GM21786 (cell line): ENCODE results near the gene CLTB.
"Not testable (repeated sequence)": the region's sequence is repeated elsewhere in the genome, so short reads cannot be mapped to it uniquely, and the experiment has no call there.

Source experiments
- ATAC-seq: cut with Tn5 transposase; IDR thresholded peaks from one replicate; pipeline ENCODE4 v1.9.1; 2021; ENCODE audit not compliant: unreplicated experiment

Gene CLTB

GRCh38 chr5:176415952-176416924, at the start of gene CLTB:
Gene CLTB, minus strand, starts transcription at chr5:176416539. Its CDS starts 176 bp downstream, at chr5:176416363.
- peak; percentile 89 for ATAC-seq

GRCh38 chr5:176463113-176463764, 46.9 kb upstream of the CLTB start:
- no peak for ATAC-seq

- no peak for ATAC-seq
These were observed 45.0 kb upstream of the CLTB start for GRCh38 chr5:176461349-176461748.

GRCh38 chr5:176458904-176459561, 42.7 kb upstream of the CLTB start:
- no peak for ATAC-seq

- no peak for ATAC-seq
These were observed 38.5 kb upstream of the CLTB start for GRCh38 chr5:176454724-176455394.

- ATAC-seq: no peak
These were observed 33.7 kb upstream of the CLTB start for GRCh38 chr5:176450077-176450476.

GRCh38 chr5:176447978-176448608, 31.8 kb upstream of the CLTB start, which contains the start of gene FAF2:
Gene FAF2, plus strand, starts transcription at chr5:176448385. Its CDS starts 23 bp downstream, at chr5:176448408.
- peak; percentile 96 for ATAC-seq

- ATAC-seq: peak; percentile 18
These were observed 31.2 kb upstream of the CLTB start for GRCh38 chr5:176447591-176447977.

GRCh38 chr5:176446884-176447590, 30.7 kb upstream of the CLTB start:
- ATAC-seq: no peak

GRCh38 chr5:176446028-176446665, 29.8 kb upstream of the CLTB start:
- no peak for ATAC-seq

GRCh38 chr5:176444742-176445141, 28.4 kb upstream of the CLTB start:
- ATAC-seq: no peak

- not testable (repeated sequence) for ATAC-seq
These were observed 26.6 kb upstream of the CLTB start for GRCh38 chr5:176442911-176443310.

- ATAC-seq: no peak
These were observed 25.6 kb upstream of the CLTB start for GRCh38 chr5:176441921-176442323.

- ATAC-seq: no peak
These were observed 24.8 kb upstream of the CLTB start for GRCh38 chr5:176440927-176441706.

GRCh38 chr5:176438959-176439757, 22.8 kb upstream of the CLTB start:
- no peak for ATAC-seq

GRCh38 chr5:176436656-176437055, 20.3 kb upstream of the CLTB start:
- no peak for ATAC-seq

GRCh38 chr5:176432707-176433106, 16.4 kb upstream of the CLTB start:
- no peak for ATAC-seq

- ATAC-seq: no peak
These were observed 13.6 kb upstream of the CLTB start for GRCh38 chr5:176429972-176430371.
